GF-D8 (cell line): ENCODE measurements around the gene SH3RF1.
A peak's percentile ranks its signal among the peaks of the same experiment; 100 is the strongest.

Source experiments
- DNase-seq: peaks from one replicate; lab custom pipeline; 2025; lab: John Stamatoyannopoulos, UW

Gene SH3RF1

DNA sequence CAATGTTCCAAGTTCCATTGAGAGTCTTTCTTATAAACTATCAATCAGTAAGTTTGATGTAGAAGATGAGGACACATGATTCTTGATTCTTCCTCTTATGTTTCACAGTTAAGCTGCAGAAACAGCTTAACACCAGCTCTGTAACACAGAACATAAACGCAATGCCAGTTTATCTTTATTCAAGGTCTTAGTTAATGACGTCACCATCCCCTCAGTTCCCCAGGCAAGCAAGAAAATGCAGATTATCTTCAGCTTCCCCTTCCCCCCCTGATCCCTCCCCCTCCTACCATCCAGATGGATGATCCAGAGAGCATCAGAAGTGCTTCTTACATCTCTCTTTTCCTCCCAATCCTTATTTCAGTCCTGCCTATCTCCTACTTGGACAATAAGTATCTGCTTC is 4.4 kb upstream of the SH3RF1 start:
- DNase-seq: no peak

DNA sequence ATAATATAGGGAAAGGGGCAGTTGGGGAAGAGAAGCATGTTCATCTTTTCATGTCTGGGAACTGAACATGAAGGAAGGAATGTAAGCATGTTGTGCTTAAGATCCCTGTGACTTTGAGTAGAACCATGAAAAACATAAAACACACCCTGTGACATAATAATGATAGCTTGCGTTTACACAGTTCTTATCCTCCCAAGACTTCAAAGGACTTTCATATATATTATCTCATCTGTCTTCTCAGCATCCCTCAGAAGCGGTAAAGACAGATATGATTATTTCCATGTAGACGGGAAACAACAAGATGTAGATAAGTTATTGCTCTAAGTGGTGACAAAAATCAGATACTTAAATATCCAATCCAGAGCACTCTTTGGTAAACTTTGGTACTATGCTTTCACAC is 3.3 kb upstream of the SH3RF1 start:
- no peak for DNase-seq

GRCh38 chr4:169272265-169272886 is 1.6 kb upstream of the SH3RF1 start:
- DNase-seq: no peak

- DNase-seq: no peak
Measured at GRCh38 chr4:169271692-169272007, 894 bp upstream of the SH3RF1 start.

DNA sequence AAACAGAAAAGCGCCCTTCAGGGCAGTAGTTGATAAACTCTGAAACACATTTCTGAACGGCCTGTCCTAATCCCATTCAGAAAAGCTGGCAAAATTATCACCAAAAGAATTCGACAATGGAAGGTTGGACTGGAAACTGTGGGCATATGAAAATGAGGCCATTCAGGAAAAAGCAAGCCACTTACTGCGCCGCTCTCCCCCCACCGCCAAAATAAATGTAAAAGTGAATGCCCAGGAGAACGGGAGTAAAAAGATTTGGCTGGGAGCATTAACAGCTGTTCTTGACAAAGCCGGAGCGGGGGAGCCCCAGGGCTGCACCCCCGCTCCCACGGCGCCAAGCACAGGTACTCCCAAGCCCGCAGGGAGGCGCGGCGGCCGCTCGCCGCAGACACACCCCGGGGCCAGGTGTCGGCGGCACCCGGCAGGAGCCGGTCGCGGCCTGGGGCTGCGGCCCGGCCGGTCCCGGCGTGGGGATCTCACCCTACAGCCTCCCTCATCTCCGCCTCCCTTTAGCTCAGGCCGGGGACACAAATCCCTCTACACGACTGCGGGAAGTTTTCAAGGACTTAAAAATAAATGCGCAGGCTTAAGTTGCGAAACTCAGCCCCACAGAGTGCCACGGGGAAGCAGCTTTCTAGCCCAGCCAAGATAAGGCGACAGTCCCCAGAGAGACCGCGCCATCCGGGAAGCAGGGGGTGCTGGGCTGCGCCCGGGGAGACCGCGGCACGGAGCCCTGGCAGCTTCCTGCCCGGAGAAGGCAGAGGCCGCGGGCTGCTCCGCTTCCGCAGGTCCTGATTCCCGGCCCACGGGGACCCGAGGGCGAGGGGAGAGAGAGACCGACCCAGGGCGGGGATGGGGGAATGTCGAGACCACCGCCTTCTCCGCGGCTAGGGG is 593 bp downstream of the SH3RF1 start:
- DNase-seq: peak; percentile 44

DNA sequence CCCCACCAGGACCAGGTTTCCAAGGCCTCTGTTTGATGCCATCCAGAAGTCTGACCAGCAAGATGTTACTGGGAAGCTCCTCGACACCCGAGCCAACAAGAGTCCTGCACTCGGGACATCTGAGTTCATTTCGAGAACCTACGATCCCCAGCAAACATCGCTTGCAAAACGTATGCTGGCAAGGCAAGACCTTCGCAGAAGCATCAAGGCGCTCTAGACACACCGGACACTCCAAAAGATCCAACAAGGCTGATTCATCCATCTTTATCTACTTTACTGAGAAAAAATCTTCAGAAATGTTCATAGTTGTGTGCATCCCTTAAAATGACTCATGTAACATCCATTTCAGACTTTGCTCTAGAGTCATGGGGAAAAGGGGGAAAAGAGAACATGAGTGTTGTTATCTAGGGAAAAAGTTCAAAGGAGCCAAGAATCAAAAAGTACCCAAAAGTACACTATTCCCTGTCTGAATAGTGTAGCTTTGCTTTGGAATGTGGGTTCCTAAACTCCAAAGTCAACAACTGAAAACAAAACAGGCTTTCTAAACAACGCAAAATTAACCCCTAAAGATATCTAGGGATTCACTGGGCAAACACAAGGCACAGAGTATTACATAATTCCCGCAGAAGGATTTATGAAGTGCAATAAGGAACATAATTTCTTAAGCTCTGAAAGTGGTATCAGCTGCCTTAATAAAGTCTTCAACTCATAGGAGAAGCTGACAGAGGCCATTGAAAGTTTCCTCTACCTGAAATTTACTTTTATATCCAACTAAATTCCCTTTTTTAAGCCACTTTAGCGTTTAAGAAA is 1.6 kb downstream of the SH3RF1 start:
- DNase-seq: no peak

DNA sequence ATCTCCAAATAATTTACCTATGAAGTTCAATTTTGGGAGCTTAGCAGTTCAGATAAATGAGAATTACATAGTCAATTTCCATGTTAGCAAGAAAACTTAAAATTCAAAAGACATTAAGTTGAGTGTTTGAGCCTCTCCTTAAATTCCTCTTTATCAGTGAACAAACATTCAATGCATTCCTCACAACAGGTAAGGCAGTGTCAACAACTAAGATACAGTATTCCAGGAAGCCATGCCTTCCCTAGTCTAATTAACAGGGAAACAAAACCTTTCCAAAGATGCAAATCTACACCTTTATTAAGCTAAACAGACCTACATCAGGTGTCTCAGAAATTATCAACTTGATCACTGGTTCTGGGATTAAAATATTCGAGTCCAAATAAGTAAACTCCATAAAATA is 3.7 kb downstream of the SH3RF1 start:
- DNase-seq: no peak

DNA sequence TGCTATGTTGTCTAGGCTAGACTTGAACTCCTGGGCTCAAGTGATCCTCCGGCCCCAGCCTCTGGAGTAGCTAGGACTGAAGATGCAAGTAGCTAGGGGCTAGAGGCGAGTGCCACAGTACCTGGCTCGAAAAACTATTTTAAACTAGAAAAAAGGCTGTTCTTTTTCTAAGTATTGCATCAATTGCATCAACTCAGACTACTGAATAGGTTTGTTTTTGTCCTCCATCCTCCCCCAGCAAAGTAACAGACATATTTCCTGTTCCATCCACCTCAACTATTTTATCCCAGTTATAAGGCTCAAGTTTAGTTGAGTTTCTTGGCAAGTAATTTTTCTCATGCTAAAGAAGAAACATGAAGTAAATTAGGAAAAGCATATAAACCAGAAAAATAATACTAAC is 4.1 kb downstream of the SH3RF1 start:
- no peak for DNase-seq

DNA sequence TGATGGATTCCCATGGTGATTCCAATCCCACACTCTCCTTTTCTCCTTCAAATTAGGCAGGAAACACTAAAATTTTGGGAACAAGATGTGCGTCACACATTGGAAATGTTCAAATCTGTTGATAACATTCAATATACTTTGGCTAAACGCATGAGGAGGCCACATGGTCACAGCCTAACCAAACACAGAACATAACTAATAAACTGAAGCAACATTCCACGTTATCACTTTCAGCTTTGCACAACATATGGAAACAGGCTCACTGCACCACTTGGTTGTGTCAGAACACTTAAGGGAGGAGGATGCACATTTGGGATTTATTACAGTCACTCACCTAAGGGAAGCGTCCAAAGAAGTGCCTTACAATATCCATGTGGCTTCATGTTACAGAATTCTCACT is 4.7 kb downstream of the SH3RF1 start:
- DNase-seq: no peak

- DNase-seq: no peak
Measured at GRCh38 chr4:169263791-169264392, 6.9 kb downstream of the SH3RF1 start.

GRCh38 chr4:169260217-169260866 is 10.4 kb downstream of the SH3RF1 start:
- no peak for DNase-seq

DNA sequence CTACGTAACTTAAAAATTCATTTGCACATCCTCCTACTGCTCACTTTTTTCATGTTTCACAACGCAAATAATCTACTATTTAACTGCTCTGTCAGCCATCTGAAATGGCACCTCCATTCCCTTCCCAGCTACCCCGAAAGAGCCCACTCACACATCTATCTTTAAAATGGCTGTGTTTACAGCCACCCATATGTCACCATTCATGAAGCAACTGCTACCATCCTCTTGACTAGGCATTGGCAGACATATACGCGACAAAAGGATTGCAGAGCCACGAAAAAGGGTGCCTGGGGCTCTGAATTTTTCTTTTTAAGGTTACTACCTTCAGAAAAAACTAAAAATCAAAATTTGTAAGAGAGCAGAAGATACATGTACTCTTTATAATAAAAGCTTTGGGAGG is 11.5 kb downstream of the SH3RF1 start:
- no peak for DNase-seq

GRCh38 chr4:169258141-169258540 is 12.6 kb downstream of the SH3RF1 start:
- no peak for DNase-seq

DNA sequence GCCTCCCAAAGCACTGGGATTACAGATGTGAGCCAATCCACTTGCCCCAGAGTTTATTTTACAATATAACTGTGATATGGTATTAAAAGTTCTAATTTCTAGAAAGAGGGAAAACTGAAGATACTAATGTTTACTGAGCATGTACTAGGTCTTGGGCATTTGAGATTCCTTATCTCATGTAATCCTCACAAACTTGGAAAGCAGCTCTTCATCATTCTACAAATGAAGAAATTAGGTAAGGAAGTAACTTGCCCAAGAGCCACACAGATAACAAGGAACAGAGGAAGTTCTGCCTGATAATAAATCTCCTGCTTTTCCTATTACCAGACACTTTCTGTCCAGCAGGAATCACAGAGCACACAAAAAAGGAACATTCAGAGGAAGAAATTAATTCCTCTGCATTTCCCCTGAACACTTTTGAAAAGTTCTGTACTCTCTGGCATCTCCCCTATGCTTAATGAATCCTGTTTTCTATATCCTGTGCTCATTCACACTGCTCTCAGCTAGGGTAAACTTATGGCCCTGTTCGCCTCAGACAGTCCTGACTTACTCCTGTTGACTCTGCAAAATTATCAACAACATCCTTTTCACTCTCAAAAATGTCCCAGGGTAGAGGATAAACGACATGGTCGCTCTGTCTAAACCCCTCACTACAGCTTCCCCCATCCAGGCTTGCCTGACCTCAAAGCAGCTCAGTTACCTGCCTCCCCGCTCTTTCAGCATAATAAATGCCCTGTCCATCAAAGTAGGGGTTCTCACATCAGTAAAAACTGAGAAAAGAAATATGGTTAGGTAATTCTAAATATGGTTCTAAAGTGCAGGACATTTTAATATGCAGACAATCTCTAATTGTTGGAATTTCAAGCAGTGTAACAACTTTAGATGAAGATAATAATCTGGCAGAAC is 13.6 kb downstream of the SH3RF1 start:
- DNase-seq: no peak

DNA sequence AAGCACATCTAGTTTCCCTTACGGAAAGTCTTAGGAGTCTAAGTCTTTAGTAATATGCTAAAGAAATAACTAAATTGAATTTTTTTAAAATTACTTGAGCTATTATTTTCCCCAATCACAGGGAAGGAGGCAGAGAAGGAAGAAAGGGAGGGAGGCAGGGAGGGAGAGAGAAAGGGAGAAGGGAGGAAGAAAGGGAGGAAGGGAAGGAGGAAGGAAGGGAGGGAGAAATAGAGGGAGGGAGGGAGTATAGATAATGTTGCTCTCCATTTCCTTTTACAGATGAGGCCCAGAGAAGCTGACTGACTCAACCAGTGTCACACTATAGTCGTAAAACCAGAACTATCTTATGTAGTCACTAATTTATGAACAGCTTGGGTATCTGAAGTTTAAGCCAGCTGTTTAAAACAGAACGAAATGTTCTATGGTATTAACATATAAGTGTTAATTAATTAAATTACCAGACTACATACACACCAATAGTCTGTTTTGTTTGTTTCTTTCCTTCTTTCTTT is 14.6 kb downstream of the SH3RF1 start:
- DNase-seq: no peak

- no peak for DNase-seq
Measured at GRCh38 chr4:169254546-169254983, 16.2 kb downstream of the SH3RF1 start.

- no peak for DNase-seq
Measured at GRCh38 chr4:169253904-169254303, 16.9 kb downstream of the SH3RF1 start.

GRCh38 chr4:169253113-169253671 is 17.6 kb downstream of the SH3RF1 start:
- no peak for DNase-seq

DNA sequence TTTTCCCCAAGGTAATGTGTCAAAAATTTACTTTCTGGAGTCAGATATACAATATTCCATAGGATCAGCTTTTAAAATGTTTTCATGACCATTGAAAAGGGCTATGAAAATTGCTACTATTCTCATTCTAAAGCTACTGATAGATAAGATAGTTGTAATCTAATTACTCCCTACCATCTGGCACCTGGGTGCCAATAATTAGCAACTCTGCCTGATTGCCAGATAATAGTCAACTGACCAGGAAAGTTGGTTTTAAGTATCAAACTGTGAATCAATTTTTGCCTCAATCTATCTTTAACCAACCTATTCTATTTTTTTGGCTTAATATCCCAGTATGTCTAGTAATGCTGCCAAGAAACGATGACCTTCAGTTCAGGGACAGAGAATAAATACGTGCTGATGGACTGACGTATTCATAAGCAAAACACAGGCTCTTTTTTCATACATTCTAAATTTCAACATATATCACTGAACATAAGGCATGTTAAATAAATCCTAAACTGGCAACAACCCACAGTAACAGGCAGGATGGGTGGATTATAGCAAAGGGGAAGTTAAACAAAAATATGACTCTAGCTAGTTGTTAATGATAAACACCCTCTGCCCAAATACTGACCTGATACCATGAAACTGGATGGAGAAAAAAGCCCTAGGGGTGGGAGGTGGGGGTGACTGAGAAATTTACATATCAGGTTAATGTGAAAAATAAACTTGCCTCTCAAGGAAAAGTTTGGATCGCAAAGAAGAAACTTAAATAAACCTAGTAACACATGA is 18.2 kb downstream of the SH3RF1 start:
- DNase-seq: no peak
